Endometrium (tissue), 2 donors: ENCODE data around the gene COL28A1.

Experiments used
- FAIRE-seq: peaks from 2 replicates; lab custom pipeline; 2012; peaks lifted over from hg19 to GRCh38; lab: Jason Lieb, UNC
- donor health status: control.
- donor health status: control.

The COL28A1 gene

DNA sequence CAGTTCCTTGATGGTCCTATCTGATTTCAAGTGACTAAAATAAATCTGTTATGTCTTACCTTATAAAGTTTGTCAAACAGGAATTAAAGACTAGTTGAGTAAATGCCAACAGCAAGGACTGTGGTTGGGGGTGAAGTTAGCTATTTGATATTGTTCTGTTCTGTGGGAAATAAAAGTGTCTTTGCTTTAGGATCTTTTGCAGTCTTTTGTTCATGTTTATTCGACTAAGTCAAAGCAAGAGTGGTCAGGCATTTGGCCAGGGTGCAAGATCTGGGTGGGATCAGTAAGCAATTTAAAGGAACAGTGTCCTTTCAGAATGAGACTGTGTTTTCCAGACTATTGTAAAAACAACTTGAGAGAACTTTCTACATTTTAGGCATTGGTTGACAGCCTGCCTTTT, at the start of gene COL28A1:
TSS of gene COL28A1 (minus strand) at position 183 of the 400 bp plus-strand sequence. CDS start 2,998 bp downstream, outside the sequence.
- FAIRE-seq, result no peak

DNA sequence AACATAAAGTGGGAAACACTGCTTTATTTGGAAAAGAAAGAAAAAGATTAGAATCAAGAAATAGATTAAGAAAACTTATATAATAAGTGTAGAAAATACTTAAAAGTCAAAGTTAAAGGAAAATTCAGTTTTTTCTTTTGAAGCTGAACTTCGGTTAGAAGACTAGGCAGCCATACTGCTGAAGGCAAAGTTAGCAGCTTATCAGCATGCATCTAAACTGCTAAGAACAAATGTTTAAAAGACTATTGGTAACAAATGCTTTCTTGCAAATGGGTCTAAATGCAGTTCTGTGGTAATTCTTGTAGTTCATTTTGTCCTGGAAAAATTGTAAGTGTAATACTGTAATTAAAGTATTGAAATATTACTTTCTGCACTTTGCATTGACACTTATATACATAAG, 49.0 kb upstream of the COL28A1 start:
- FAIRE-seq, result no peak

DNA sequence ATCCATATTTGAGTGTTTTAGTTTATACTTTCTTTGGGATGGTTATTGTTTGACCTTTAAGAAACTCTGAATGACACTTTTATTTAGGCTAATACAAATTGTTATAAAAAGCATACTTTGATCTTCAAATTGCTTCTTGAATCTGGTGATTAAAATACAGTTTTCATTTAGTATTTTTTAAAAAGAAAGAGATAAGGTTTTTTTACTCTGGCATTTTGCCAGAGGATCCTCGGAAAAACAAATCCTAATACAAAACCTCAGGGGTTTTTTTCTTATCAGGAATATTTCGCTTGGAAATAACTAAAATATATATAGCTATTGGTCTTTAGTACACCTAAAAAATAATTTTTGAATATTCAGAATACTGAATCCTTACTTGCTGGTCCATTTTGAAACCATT, 48.1 kb upstream of the COL28A1 start:
- FAIRE-seq, result peak; percentile 61

DNA sequence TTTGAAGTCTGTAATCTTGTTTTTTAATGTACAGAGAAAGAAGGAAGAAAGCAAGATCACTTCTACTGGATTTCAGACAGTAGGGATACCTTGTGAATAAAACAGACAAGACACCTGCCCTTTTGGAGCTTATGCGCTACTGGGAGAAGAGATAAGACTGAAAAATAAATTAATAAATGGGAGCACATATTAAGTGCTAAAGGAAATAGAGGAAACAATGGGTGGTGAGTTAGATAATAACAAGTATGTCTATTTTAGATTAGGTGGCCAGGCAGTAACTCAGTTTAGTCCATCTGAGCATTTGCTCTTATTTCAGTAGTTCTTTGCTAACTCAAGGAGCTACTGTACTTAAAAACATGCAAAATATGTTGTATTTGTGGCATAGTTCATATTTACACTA, 46.9 kb upstream of the COL28A1 start:
- no peak for FAIRE-seq

DNA sequence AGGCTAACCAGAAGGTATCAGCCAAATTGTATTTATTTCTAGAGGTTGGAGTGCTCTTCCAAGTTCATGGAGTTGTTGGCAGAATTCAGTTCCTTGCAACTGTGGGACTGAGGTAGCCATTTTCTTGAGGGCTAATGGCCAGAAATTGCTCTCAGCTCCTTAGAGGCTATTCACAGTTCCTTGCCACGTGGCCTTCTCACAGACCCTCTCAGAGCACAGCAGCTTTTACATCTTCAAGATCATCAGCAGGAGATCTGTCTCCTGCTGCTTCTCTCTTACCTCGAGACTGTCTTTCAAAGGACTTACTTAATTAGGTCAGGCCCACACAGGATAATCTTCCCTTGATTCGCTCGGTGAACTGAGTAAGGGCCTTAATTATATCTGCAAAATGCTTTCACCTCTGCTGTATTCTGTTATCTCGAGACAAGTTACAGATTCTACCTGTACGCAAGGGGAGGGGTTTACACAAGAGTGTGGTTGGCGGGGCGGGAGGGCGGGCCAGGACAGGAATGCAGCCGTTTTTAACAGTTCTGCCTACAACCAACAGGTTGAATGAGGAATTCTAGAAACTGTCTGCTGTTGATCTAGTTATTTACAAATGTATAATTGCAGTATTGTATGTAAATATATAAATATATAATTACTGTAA, 46.0 kb upstream of the COL28A1 start:
- FAIRE-seq, result no peak

DNA sequence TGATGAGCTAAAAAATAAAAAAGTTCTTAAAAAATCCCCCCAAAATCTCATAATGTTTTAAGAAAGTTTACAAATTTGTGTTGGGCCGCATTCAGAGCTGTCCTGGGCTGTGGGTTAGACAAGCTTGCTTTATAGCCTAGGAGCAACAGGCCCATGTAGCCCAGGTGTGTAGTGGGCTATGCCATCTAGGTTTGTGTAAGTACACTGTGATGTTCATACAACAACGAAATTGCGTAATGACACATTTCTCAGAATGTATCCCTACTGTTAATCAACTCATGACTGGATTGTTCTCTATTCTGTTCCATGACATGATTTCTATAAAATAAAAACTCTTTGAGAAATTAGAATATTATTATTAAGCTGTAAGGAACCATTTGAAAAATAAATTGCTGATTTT, 44.0 kb upstream of the COL28A1 start:
- no peak for FAIRE-seq

DNA sequence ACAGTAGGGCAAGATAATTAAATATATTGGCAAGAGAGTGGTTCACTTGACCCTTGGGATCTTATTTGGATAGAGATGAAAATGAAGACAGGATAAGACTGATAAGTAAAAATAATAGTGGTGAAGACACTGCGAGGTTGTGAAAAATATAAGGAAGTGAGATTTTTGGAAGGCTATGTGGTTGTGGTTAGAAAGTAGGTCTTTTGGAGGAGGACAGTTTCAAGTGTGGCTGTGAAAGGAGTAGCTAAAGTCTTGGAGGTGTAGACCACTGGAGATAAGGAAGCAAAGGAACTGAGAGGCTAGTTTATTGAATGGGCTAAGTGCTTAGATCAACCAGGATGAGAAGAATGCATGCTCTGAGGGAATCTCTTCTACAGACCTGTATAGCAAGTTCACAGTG, 42.2 kb upstream of the COL28A1 start:
- no peak for FAIRE-seq

DNA sequence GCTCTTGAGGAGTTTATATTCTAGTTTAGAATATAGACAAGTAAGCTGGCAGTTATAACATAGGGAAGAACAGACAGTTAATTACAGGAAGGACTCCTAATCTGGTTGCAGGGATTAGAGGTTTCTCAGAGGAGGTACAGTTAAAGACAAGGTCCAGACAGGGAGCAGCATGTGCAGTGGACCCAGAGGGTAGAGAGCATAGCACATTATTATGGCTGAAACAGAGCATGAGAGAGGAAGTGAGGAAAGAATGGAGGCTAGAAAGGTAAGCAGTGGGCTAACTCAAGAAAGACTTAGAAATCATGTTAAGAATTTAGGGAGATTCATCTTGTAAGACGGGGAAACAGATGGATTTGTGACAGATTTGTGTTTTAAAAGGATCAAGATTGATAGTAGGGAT, 40.7 kb upstream of the COL28A1 start:
- FAIRE-seq, result no peak

DNA sequence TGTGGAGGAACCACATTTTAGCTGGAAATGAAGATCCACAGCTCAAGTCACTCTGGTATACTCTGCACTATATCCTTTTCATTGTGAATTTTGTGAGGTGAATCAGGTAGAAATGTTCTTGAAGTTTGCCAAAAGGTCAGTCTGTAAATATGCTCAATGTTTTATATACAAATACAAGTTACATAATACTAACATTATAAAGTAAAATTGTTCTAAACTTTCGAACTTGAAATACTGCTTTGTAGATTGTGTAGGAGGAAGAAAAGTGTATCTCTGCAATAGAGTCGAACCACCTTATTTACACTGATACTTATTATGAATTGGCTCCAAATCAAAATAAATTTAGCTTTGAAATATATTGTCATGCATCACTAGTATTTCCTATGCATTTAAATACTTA, 38.0 kb upstream of the COL28A1 start:
- no peak for FAIRE-seq

DNA sequence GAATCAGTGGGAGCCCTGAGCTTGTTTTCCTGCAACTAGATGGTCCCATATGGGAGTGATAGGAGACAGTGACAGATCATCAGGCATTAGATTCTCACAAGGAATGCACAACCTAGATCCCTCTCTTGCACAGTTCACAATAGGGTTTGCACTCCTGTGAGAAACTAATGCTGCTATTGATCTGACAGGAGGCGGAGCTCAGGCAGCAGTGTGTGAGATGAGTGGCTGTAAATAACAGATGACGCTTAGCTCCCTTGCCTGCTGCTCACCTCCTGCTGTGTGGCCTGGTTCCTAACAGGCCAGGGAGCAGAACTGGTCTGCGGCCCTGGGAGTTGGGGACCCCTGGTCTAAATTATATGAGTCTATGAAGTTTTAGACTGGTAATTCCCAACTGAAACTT, 34.9 kb upstream of the COL28A1 start:
- no peak for FAIRE-seq

DNA sequence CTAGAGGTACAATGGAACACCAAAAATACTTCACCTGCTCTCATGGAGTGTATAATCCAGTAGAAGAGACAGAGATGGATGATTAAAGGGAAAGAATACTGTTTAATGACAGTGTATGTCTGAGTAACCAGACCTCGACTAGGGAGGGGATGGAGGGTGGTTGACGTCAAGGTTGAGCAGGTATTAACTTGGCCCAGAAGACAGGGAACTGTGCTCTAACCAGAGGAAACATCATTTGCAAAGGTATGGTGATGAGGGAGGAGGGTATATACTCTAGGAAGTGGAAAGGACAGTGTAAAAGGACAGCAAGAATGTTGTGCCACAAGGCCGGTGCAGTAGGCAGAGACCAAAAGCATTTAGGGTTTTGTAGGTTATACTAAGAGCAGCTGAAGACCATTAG, 33.9 kb upstream of the COL28A1 start:
- FAIRE-seq, result no peak

DNA sequence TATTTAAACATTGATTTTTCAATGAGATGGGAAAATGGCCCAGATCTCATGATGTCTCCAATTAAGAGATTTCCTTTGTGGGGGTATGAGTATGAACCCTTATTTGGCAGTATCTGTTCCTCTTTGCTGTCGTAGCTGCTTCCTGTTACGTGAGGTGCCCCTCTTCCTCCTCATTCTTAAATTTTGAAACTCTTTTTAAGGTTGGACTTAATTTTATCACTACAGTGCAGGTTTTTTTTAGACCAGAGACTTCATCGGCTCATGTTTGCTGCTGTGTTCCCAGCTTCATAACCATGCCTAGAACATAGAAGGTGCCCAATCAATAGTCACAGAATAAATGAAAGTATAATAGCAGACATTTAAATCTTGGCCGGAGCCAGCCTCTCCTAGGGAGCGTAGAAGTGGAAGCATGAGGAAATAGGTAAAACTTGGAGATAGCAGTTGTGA, 33.4 kb upstream of the COL28A1 start:
- FAIRE-seq, result no peak

DNA sequence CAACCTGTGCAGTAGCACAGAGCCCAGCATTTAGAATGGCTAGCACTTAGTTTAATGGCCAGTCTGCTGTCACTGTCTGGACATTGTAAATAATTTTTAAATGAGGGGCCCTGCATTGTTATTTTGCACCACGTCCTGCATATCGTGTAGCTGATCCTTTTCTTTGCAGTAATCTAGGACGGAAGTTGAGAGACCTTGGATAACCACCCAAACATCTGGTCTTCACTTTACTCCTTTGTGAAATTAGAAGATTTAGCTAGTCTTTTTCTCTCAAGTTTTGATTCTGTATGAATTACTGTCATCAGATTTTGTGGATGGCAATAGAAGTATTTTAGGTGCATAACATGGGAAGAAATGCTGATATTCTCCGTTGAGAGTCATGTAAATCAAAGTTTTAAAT, 32.9 kb upstream of the COL28A1 start:
- no peak for FAIRE-seq

DNA sequence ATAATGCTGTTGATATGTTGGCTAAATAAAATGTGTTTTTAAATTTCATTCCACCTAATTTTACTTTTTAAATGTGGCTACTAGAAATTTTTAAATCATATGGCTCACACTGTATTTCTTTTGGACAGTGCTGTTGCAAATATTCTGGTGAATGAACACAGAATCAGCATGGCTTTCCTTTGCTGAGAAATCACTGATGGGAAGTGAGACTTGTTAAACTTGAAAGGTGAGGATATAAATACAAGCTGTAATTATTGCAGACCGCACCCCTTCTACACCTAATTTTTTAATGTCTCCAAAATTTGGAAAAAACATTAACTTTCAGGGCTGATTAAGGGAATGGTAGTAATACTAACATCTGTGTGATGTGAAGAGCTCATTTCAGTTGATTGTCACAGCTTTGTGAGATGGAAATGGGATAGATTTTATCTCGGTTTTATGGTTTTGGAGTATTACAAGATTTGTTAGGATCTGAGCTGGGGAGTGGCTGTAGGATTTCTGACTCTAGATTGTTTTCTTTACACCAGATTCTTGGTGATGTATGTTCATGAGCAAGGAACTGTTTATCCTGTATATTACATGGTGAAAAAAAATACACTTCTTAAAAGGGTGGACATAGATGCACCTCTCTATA, 32.3 kb upstream of the COL28A1 start:
- no peak for FAIRE-seq

DNA sequence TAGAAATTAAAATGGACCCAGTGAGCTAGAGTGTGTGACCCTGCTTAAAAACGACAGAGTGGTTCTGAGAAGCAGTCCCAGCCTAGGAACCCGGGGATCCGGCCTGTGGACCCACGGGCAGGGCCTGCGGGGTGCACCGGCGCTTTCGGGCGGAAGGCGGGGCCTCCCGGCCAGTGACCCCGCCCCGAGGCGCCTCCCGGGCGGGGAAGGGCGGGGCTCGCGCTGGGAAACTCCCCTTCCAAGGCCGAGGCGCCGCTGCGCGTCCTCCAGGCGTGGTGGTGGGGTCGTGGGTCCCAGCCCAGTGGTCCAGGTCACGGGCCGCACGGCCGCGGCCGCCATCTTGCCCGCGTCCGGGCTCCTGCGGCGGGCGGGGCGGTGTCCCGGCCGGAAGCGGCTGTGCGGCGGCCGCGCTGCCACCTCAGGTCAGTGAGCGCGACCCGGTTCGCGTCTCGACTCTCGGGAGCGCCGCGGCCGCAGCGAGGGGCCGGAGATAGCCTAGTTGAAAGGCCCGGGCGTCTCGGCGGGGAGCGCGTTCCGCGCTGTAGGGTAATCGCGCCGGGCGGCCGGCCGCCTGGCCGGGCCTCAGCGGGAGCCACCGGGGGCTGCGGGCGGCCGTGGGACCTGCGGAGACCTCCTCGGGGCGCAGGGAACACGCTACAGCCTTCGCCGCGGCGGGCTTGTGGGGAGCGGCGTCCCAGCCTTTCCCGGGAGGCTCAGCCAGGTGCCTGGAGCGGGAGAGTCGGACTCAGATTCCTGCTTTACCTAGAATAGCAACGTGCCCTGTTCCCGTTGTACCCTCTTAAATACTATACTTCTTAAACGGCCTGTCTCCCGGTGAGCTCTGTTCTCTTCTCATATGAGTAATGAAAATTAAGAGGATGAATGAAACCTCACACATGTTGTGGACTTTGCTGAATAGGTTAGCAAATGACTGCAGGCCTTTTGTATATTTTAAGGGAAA, 31.3 kb upstream of the COL28A1 start, which contains the start of gene MIOS:
TSS of gene MIOS (plus strand) at position 234 of the 961 bp plus-strand sequence. CDS start 5,592 bp downstream, outside the sequence.
- no peak for FAIRE-seq

DNA sequence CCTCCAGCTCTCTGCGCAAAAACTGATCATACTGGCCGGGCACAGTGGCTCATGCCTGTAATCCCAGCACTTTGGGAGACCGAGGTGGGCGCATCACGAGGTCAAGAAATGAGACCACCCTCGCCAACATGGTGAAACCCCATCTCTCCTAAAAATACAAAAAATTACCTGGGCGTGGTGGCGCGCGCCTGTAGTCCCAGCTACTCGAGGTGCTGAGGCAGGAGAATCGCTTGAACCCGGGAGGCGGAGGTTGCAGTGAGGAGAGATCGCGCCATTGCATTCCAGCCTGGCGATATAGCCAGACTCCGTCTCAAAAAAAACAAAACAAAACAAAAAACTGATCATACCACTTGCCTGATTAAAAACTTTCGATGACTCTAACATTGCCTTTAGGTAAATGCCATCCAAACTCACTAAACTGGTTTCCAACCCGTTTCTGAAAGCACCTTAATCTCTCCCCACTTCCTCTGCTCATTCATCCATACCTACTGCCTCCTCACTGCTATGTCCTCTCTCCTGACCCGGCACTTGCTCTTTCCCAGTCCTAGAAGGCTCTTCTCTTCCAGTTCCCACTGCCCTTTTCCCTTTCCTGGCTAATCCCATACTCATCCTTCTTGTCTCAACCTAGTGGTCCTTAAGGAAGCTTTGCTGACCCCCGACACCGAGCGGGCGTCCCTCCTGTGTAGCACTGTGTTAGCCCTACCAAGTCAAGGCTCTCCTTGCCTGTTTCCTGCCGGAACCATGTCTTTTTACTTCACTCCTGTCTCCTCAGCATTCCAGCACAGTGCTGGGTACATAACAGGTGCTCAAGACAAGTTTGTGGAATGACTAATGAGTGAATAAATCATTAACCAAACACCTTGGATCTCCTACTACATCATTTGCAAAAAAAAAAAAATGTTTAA, 30.3 kb upstream of the COL28A1 start:
- no peak for FAIRE-seq

DNA sequence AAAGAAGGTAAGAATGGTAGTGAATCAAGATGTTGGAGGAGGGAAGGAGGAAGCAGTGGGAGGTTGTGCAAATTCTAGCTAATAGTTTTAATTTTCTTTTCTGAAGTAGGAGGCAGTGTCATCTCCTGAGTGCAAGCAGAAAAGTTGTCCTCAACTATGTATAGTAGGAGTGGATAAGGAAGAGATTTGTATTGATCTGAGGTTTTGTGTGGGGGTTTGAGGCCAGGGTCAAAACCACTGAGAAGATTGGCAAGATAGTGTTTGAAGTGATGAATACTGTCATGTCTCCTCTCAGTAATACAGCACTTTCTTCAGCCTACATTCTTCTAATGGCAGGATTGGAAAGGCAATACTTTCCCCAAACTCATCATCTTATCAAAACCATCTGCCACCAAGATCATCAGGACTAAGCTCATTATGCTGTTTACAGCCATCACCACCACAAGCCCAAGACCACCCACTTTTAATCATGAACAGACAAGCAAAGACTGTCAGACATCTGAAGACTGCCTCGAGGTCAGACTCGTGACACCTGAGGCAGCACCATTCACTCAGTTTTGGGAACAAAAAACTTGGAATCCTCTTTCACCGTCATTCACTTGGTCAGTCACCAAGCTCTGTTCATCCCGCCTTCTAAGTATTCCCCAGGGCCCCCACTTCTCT, 29.5 kb upstream of the COL28A1 start:
- no peak for FAIRE-seq

DNA sequence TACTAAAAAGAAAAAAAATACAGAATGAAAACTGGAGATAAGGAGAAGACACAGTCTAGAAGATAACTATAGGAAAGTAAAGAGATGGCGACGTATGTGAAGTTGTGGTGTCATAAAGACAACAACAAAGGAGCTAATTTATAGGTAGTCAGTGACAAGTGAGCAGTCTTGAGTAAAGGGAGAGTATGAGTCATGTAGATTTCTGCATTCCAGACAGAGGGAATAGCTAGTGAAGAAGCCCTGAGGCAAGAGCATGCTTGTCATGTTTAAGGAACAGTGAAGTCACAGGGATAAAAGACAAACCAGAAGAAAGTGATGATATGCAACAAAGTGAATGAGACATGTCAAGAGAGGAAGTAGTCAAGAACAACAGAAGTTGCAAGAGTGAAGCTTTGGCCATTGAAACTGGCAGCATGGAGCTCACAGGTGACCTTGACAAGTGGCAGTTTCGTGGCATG, 28.7 kb upstream of the COL28A1 start:
- FAIRE-seq, result no peak

DNA sequence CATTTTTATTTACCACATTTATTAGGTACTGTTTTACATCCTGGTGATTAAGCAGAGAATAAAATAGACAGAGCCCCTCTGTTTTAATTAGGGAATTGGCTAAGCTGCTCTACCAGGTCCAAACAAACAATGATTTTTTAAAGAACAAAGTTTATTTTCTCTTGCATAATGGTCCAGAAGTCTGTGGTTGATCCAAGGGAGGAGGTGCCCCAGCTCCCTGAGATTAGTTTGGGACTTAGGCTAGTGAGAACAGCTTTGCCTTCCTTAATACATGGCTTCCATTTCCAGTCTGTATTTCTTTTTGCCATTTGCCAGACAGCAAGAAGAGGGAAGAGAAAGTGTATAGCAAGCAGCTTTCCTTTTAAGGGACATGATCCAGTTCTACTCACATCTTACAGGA, 28.1 kb upstream of the COL28A1 start:
- FAIRE-seq, result no peak

DNA sequence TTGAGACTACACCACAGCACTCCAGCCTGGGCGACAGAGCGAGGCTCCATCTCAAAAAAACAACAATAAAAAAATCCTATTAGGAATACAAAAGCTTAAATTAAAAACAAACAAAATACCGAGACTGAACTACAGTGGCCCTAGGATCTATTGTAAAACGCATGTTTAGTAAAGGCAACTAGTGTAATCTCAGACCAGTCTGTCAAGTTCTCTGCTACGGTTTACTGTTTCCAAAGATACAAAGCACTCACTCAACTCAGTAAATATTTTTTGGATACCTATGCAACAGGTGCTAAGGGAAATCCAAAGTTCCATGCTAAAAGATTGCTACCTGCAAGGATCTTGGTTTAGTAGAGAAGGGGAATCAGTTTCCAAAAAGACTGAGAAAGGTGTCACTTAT, 27.6 kb upstream of the COL28A1 start:
- no peak for FAIRE-seq

DNA sequence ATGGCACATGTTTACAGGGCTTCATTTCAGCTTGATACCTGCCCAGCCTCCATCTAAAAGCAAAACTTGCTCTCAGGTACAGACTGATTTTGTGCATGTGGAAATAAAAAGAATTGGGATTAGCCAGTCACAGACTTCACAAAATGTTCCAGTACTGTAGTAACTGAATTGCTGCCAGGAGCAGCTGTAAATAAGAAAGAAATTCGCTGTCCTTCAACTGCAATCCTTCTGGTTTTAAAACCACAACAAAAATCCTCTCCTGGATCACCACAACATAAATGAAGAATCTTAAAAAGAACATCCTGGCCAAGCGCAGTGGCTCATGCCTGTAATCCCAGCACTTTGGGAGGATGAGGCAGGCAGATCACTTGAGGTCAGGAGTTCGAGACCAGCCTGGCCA, 27.1 kb upstream of the COL28A1 start:
- no peak for FAIRE-seq
